GM06990 (cell line): ENCODE data around the gene JAGN1.

Experiments
- DNase-seq: peaks from one replicate; pipeline ENCODE4 v3.0.0-alpha.2; 2011; ENCODE audit not compliant: insufficient read length; ENCODE audit errors: extremely low read depth
- H3K27me3 ChIP-seq: replicated peaks from 2 replicates; pipeline ENCODE4 v1.6.0; 2011; ENCODE audit warnings: low read length; ENCODE audit not compliant: control insufficient read depth, insufficient read depth
- H3K36me3 ChIP-seq: 2 replicates; pipeline ENCODE4 v1.5.1; 2011; ENCODE audit warnings: low read length; ENCODE audit not compliant: control insufficient read depth, insufficient read depth
- H3K4me3 ChIP-seq: replicated peaks from 2 replicates; pipeline ENCODE4 v1.5.1; 2011; ENCODE audit warnings: low read depth, mild to moderate bottlenecking, control low read depth, low read length
- TF ChIP-seq, protein P1 (sequence below): IDR thresholded peaks from 2 replicates; pipeline ENCODE4 v1.5.1; 2011; ENCODE audit warnings: low read length, control low read depth, mild to moderate bottlenecking, inconsistent platforms; ENCODE audit not compliant: insufficient read depth, poor library complexity, severe bottlenecking

Gene JAGN1

DNA sequence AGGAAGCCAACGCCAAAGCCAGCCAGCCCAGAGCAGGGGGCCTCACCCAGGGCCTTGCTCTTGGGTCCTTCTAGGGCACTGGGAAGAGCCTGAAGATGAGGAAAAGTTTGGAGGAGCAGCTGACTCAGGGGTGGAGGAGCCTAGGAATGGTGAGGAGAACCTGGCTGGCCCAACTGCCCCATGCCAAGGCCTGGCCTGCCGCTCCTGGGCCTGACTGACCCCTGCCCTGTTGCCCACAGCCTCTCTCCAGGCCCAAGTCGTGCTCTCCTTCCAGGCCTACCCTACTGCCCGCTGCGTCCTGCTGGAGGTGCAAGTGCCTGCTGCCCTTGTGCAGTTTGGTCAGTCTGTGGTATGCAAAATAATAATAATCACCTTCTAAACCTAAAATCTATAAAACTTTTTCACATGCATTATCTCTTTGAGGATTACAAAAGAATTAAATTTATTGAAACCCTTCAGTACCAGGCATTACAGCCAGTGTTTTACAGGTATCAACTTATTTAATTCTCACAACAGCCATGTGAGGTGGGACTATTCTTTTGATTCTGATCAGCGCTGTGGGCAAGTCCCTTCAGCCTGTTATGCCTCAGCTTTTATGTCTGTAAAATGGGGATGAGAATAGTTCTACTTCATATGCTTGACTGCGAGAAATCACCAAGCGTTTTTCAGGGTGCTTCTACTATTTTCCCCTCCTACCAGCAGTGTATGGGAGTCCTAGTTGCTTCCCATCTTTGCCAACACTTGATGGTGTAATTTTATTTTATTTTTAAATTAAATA lies 28.0 kb downstream of the JAGN1 start:
- TF ChIP-seq, protein P1, sequence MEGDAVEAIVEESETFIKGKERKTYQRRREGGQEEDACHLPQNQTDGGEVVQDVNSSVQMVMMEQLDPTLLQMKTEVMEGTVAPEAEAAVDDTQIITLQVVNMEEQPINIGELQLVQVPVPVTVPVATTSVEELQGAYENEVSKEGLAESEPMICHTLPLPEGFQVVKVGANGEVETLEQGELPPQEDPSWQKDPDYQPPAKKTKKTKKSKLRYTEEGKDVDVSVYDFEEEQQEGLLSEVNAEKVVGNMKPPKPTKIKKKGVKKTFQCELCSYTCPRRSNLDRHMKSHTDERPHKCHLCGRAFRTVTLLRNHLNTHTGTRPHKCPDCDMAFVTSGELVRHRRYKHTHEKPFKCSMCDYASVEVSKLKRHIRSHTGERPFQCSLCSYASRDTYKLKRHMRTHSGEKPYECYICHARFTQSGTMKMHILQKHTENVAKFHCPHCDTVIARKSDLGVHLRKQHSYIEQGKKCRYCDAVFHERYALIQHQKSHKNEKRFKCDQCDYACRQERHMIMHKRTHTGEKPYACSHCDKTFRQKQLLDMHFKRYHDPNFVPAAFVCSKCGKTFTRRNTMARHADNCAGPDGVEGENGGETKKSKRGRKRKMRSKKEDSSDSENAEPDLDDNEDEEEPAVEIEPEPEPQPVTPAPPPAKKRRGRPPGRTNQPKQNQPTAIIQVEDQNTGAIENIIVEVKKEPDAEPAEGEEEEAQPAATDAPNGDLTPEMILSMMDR: no peak
- no peak for DNase-seq

DNA sequence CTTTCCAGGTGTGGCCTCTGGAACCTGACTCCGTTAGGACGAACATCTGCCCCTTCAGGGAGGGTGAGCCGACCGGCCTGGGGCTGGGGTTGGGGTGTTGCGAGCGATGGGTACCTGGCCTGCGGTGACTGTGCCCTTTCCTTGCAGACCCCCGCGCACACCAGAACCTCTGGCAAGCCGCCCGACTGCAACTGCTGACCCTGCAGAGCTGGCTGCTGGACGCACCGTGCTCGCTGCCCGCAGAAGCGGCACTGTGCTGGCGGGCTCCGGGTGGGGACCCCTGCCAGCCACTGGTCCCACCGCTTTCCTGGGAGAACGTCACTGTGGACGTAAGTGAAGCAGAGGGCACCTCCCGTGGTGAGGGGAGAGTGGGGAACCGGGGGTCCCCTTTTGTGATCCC lies 37.7 kb downstream of the JAGN1 start:
- TF ChIP-seq, protein P1: no peak
- no peak for DNase-seq
- no peak overlapping the region for H3K4me3 ChIP-seq
- no peaks in the 10 kb centered on the region for H3K36me3 ChIP-seq
- H3K27me3 ChIP-seq: no peaks in the 10 kb centered on the region; the same call in none of the 2 replicates

More for the DNA sequence above, 28.0 kb downstream of the JAGN1 start:
- no peaks in the 10 kb centered on the region for H3K36me3 ChIP-seq
- no peak overlapping the region for H3K4me3 ChIP-seq
- no peaks in the 10 kb centered on the region; the same call in none of the 2 replicates for H3K27me3 ChIP-seq

DNA sequence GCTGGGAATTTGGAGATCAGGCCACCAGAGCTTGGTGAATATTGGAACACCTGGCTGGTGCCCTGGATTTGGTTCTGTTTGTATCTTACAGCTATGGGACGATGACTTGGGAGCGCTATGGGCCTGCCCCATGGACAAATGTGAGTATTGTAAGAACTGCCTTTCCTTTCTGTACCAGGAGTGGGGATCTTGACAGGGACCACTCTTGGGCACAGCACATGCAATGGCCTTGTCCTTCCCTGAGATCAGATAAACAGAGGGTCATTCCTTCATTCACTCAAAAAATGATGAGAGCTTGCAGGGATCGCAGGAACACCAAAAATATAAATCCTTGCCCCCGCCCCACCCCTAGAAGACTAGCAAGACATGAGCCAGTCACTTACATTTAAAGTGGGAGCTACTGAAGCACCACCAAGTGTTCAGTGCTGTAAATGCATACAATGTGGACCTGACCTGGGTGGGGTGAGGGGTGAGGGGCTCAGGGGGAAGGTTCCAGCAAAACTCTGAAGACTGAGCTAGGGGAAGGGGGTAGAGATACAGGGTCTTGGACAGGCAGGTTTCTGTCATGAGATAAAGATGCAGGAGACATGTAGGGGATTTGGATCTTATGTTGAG lies 40.5 kb downstream of the JAGN1 start:
- peaks cover 2% of the 10 kb centered on the region; the same call in 1 of the 2 replicates for H3K36me3 ChIP-seq
- DNase-seq: no peak
- no peaks in the 10 kb centered on the region; the same call in none of the 2 replicates for H3K27me3 ChIP-seq
- TF ChIP-seq, protein P1: peak; percentile 14
- H3K4me3 ChIP-seq: no peak overlapping the region

DNA sequence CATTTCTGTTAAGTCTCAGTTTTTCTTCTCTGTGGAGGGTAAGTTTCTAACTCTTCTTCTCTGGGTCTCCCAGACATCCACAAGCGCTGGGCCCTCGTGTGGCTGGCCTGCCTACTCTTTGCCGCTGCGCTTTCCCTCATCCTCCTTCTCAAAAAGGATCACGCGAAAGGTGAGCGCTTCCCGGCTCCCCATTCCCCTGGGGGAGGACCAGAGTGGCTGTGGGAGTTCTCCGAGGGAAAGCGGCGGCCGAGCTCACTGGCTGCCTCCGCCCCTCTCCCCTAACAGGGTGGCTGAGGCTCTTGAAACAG lies 42.1 kb downstream of the JAGN1 start:
- TF ChIP-seq, protein P1: no peak
- DNase-seq: no peak
- Histone ChIP-seq H3K4me3 (peak overlapping the region; percentile 78), H3K27me3 (no peaks in the 10 kb centered on the region; the same call in none of the 2 replicates), H3K36me3 (peaks cover 5% of the 10 kb centered on the region)

DNA sequence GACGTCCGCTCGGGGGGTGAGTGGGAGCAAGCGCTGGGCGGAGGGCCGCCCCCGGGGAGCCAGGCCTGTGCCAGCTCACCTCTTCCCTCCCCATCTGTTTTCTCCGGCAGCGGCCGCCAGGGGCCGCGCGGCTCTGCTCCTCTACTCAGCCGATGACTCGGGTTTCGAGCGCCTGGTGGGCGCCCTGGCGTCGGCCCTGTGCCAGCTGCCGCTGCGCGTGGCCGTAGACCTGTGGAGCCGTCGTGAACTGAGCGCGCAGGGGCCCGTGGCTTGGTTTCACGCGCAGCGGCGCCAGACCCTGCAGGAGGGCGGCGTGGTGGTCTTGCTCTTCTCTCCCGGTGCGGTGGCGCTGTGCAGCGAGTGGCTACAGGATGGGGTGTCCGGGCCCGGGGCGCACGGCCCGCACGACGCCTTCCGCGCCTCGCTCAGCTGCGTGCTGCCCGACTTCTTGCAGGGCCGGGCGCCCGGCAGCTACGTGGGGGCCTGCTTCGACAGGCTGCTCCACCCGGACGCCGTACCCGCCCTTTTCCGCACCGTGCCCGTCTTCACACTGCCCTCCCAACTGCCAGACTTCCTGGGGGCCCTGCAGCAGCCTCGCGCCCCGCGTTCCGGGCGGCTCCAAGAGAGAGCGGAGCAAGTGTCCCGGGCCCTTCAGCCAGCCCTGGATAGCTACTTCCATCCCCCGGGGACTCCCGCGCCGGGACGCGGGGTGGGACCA lies 42.6 kb downstream of the JAGN1 start:
- DNase-seq: peak; percentile 93
- Histone ChIP-seq H3K27me3 (no peaks in the 10 kb centered on the region; the same call in none of the 2 replicates), H3K36me3 (peaks cover 9% of the 10 kb centered on the region), H3K4me3 (peak overlapping the region; percentile 78)
- TF ChIP-seq, protein P1: peak; percentile 90
